ENCODE results near the gene INTS2. TPM values are rescaled to one million over a fixed set of nuclear protein-coding genes. Genes with fewer than 3 reads are reported as not detected.

The INTS2 gene
- polyA plus RNA-seq, 1 donor (not counting 4 experiments of a cell fraction or from before 2014, with no cell fraction given) = 10.4 TPM

GRCh38 chr17:61968757-61969156 is 41.0 kb upstream of the INTS2 start:
- H3K27me3 ChIP-seq (ENCODE audit: control insufficient read depth, extremely low read depth, insufficient read depth, low read length) = no peaks in the 10 kb centered on the region
- no peak overlapping the region for H3K9ac ChIP-seq (ENCODE audit: control insufficient read depth, extremely low read depth, insufficient read depth, low read length)
- DNase-seq (ENCODE audit: low read depth, low spot score) (no peak), FAIRE-seq (no peak)
- no peaks in the 10 kb centered on the region for H3K79me2 ChIP-seq (ENCODE audit: control insufficient read depth, insufficient read depth, low read length)
- dilution Hi-C loops (cut with MboI; ENCODE audit: extremely low pct_ligation_motif_present, low sequenced_read_pairs) = no loop called here
- no peak overlapping the region for H3K4me2 ChIP-seq (ENCODE audit: control insufficient read depth, extremely low read depth, insufficient read depth, low read depth, low read length)
- H3K9me1 ChIP-seq (ENCODE audit: control insufficient read depth, extremely low read depth, insufficient read depth, low read length) = no peaks in the 10 kb centered on the region
- no peaks in the 10 kb centered on the region for H3K9me3 ChIP-seq (ENCODE audit: control insufficient read depth, low read depth, low read length)
- H3K4me3 ChIP-seq (ENCODE audit: control insufficient read depth in 2 of 3, extremely low read depth in 1 of 3, insufficient read depth in 2 of 3, low read depth in 1 of 3, low read length in 3 of 3) = no peak overlapping the region
- TF ChIP-seq EZH2 (IDR thresholded peaks at IDR 0.05; ENCODE audit: low read length) = no peak
- no peak for TF ChIP-seq CTCF (optimal IDR thresholded peaks at IDR 0.05 in 1 of 3, IDR thresholded peaks at IDR 0.05 in 1 of 3, conservative IDR thresholded peaks at IDR 0.05 in 1 of 3; ENCODE audit: extremely low read depth in 1 of 3, insufficient read depth in 2 of 3, low read length in 3 of 3)
- peaks cover 12 to 15% of the 10 kb centered on the region in 2 experiments for H3K36me3 ChIP-seq (ENCODE audit: control insufficient read depth in 2 of 2, extremely low read depth in 1 of 2, insufficient read depth in 2 of 2, low read length in 2 of 2)
- H2AFZ ChIP-seq (ENCODE audit: control insufficient read depth, low read length) = no peak overlapping the region
- no peaks in the 10 kb centered on the region for H4K20me1 ChIP-seq (ENCODE audit: control insufficient read depth, extremely low read depth, insufficient read depth, low read length)
- H3K27ac ChIP-seq (ENCODE audit: control insufficient read depth, insufficient read depth, low read length) = no peak overlapping the region
- H3K4me1 ChIP-seq (ENCODE audit: control insufficient read depth, extremely low read depth, insufficient read depth, low read length) = no peaks in the 10 kb centered on the region

GRCh38 chr17:61967729-61968128 is 39.9 kb upstream of the INTS2 start:
- dilution Hi-C loops (cut with MboI; ENCODE audit: extremely low pct_ligation_motif_present, low sequenced_read_pairs) = no loop called here
- no peak overlapping the region for H3K4me3 ChIP-seq (ENCODE audit: control insufficient read depth in 2 of 3, extremely low read depth in 1 of 3, insufficient read depth in 2 of 3, low read depth in 1 of 3, low read length in 3 of 3)
- no peaks in the 10 kb centered on the region for H3K9me1 ChIP-seq (ENCODE audit: control insufficient read depth, extremely low read depth, insufficient read depth, low read length)
- peaks cover 14 to 15% of the 10 kb centered on the region in 2 experiments for H3K36me3 ChIP-seq (ENCODE audit: control insufficient read depth in 2 of 2, extremely low read depth in 1 of 2, insufficient read depth in 2 of 2, low read length in 2 of 2)
- TF ChIP-seq CTCF (optimal IDR thresholded peaks at IDR 0.05 in 1 of 3, IDR thresholded peaks at IDR 0.05 in 1 of 3, conservative IDR thresholded peaks at IDR 0.05 in 1 of 3; ENCODE audit: extremely low read depth in 1 of 3, insufficient read depth in 2 of 3, low read length in 3 of 3) = no peak
- TF ChIP-seq EZH2 (IDR thresholded peaks at IDR 0.05; ENCODE audit: low read length) = no peak
- H3K4me2 ChIP-seq (ENCODE audit: control insufficient read depth, extremely low read depth, insufficient read depth, low read depth, low read length) = no peak overlapping the region
- no peaks in the 10 kb centered on the region for H3K9me3 ChIP-seq (ENCODE audit: control insufficient read depth, low read depth, low read length)
- FAIRE-seq (no peak), DNase-seq (ENCODE audit: low read depth, low spot score) (no peak)
- H3K9ac ChIP-seq (ENCODE audit: control insufficient read depth, extremely low read depth, insufficient read depth, low read length) = no peak overlapping the region
- H4K20me1 ChIP-seq (ENCODE audit: control insufficient read depth, extremely low read depth, insufficient read depth, low read length) = no peaks in the 10 kb centered on the region
- H3K27ac ChIP-seq (ENCODE audit: control insufficient read depth, insufficient read depth, low read length) = no peak overlapping the region
- no peaks in the 10 kb centered on the region for H3K27me3 ChIP-seq (ENCODE audit: control insufficient read depth, extremely low read depth, insufficient read depth, low read length)
- H2AFZ ChIP-seq (ENCODE audit: control insufficient read depth, low read length) = no peak overlapping the region
- no peaks in the 10 kb centered on the region for H3K79me2 ChIP-seq (ENCODE audit: control insufficient read depth, insufficient read depth, low read length)
- H3K4me1 ChIP-seq (ENCODE audit: control insufficient read depth, extremely low read depth, insufficient read depth, low read length) = no peaks in the 10 kb centered on the region
